NCI-H510A (cell line): ENCODE measurements around the gene KCNQ2.

ENCODE experiments used
- DNase-seq: peaks from one replicate; lab custom pipeline; 2025; lab: John Stamatoyannopoulos, UW

KCNQ2 gene

GRCh38 chr20:63356931-63357879 lies 115.2 kb downstream of the KCNQ2 start:
- DNase-seq = no peak

GRCh38 chr20:63356511-63356910 lies 115.9 kb downstream of the KCNQ2 start:
- DNase-seq = no peak

DNA sequence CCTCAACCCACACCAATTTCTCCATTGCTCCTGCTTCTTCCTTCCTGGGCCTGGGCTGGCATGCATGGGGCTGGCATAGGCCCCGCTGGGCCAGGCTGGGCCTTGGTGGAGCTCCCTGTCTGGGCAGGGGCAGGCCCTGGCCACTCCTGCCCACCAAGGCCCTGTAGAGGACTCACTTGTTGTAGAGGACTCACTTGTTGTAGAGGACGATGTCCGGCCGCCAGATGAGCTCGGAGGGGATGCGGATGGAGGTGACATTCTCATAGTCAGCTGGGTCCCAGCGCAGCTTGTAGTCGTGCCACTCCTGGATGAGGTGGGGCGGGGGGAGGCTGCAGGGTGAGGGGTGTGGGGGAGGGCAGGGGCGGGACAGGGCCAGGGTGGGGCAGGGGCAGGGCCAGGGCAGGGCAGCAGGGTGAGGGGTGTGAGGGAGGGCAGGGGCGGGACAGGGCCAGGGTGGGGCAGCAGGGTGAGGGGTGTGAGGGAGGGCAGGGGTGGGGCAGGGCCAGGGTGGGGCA lies 116.6 kb downstream of the KCNQ2 start:
- no peak for DNase-seq

DNA sequence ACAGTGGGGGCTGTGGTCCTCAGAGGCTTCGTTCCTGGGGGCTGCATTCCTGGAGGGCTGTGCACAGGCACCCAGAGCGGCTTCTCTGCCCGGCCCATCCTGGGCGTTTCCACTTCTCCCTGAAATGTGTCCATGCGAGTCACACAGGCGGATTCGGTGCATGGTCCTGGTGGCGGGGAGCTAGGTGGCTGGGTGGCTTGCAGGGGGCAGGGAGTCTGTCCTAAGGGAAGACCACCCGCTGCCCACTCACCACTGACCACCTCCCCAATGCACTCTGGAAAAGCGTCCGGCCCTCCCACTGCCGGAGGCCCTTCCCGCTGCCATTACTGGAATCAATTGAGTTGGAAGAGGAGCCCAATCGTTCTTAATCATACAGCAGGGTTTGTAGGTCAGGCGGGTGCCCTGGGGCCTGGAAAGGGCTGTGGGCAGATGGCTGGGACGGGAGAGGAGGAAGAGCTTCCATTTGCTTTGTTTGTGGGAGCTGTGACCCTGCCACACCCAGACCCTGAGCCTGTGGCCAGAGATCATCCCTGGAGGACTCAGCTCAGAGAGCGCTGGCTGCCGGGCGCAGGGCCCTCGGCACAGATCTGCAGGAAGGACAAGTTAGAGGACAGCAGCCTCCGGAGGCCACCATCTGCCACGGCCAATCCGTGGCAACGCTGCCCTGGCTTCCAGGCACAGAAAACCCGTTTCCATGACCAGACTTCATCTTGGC lies 117.7 kb downstream of the KCNQ2 start:
- DNase-seq = no peak

DNA sequence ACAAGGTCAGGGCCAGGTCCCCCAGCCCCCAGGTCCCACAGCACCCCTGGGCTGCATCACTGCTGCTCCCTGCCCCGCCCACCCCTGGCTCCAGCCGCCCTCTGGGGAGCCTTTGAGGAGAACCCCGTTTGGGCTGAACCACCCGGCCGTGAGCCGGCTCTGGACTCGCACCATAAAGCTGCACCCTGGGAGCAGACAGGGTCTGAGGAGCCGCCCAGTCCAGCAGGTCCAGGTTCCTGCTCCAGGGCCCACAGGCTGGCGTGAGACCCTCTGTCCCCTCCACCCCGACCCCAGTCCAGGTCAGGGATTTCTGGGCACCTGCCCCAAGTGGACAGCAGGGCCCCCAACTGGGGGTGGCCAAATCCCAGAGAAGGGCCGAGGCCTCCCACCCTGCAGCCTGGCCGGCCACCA lies 119.6 kb downstream of the KCNQ2 start:
- DNase-seq = no peak

DNA sequence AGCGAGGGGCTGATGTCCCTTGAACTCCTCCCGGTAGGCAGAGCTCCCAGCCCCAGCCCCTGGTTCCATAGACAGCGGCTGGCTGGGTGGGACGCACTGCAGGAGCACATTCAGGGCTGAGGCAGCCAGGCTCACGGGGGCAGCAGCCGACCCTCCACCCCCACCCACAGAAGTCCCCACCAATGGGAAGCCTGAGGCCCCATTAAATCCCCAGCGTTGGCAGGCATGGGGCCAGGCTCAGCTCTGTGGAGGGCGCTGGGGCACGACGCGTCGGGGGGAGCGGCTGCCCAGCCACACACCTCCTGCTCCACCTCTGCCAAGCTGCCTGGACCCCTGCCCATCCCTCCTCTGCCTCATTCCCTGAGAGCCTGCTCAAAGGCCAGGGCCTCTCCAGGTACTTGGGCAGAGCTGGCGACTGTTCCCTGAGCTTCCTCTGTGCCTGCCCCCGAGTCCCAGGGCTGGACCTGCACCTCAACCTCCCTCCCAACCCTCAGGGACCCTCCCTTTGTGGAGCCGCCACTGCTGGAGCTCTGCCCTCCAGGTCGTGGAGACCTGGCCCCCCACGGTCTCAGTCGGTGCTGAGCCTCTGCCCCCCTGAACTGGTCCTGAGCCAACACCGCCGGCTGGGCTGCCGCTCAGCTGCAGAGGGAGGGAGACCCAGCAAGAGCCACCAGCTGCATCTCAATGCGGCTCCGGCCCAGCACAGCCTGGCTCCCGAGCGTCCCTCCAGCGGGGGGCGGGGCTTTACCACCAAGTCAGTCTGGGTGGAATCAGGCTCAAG lies 120.5 kb downstream of the KCNQ2 start:
- DNase-seq = peak; percentile 8

GRCh38 chr20:63351326-63351700 lies 121.1 kb downstream of the KCNQ2 start:
- DNase-seq = no peak

DNA sequence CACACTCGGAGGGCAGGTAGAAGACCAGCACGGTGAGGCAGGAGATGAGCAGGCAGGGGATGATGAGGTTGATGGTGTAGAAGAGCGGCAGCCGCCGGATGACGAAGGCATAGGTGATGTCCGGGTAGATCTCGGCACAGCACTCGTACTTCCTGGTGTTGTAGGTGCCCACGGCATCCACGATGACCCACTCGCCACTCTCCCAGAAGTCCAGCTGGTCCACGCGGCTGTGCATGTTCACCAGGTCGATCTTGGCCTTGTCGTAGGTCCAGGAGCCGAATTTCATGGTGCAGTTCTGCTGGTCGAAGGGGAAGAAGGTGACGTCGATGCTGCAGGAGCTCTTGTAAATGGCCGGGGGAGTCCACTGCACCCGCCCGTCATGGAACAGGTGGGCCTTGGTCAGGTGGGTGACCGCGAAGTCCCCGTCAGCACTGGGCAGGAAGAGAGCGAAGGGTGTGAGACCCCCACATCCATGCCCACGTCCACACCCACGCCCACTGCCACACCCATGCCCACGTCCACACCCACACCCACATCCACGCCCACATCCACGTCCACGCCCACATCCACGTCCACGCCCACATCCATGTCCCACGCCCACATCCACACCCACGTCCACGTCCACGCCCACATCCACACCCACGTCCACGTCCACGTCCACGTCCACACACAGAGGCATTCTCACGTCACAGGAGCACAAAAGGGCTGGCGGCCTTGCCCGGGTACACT lies 121.7 kb downstream of the KCNQ2 start:
- DNase-seq = no peak
